Stomach (tissue), 9 donors: ENCODE data around the gene DNAL4. TPM values are rescaled to one million over a fixed set of nuclear protein-coding genes. Genes with fewer than 3 reads are reported as not detected.

ENCODE experiments used
- DNase-seq, 2 donors: peaks; one replicate each; pipeline versions ENCODE4 v3.0.0 to v3.0.0-alpha.2; 2013 to 2019
- H3K27ac ChIP-seq, 5 donors: fragments of 200-600 bp in 4 of 5; sonication (generic) in 4 of 5; one replicate each; pipeline ENCODE4 v1.5.1; 2013 to 2019; ENCODE audit warnings: mild to moderate bottlenecking in 1 of 5, moderate library complexity in 1 of 5
- H3K27me3 ChIP-seq, 3 donors: fragments of 200-600 bp; sonication (generic); one replicate each; pipeline ENCODE4 v1.5.1; 2017 to 2019; ENCODE audit warnings: mixed run types in 1 of 3
- H3K36me3 ChIP-seq, 4 donors: fragments of 200-600 bp; sonication (generic); 1 replicate in 3 of 4; 2 replicates in 1 of 4; pipeline ENCODE4 v1.5.1; 2016 to 2019
- H3K4me1 ChIP-seq, 4 donors: fragments of 200-600 bp; sonication (generic); one replicate each; pipeline ENCODE4 v1.5.1; 2016 to 2019
- H3K4me3 ChIP-seq, 4 donors: fragments of 200-600 bp; sonication (generic) in 3 of 4; one replicate each; pipeline ENCODE4 v1.5.1; 2016 to 2019; ENCODE audit warnings: mild to moderate bottlenecking in 1 of 4
- H3K9me3 ChIP-seq, 4 donors: fragments of 200-600 bp; sonication (generic); one replicate each; pipeline ENCODE4 v1.5.1; 2016 to 2019
- EP300 ChIP-seq: sonication (generic); formaldehyde crosslinking; IDR thresholded peaks from one replicate; pipeline ENCODE4 v1.6.1; 2017; ENCODE audit warnings: antibody characterized with exemption
- POLR2A ChIP-seq, 4 donors: fragments of 450-650 bp; IDR thresholded peaks; one replicate each; pipeline ENCODE4 v1.6.1; 2016; ENCODE audit warnings: antibody characterized with exemption in 4 of 4, control low read depth in 2 of 4, mild to moderate bottlenecking in 1 of 4, moderate library complexity in 1 of 4
- POLR2AphosphoS5 ChIP-seq, 3 donors: sonication (generic); formaldehyde crosslinking; IDR thresholded peaks; one replicate each; pipeline ENCODE4 v1.6.1; 2016; ENCODE audit warnings: antibody characterized with exemption in 3 of 3
- WGBS, 5 donors: extraction: QIAGEN DNeasy Blood & Tissue Kit in 3 of 5; methylation state at CpG; one replicate each; pipeline versions ENCODE4 v1.1.5 to v1.1.7; 2013 to 2018; 5-methylcytosine and 5-hydroxymethylcytosine counted together
- intact Hi-C: fragments of 100-400 bp; cut with DNase I; formaldehyde crosslinking; loops from one replicate; pipeline ENCODE4 v1.15.1; 2023; ENCODE audit warnings: low total_unique reads
- polyA plus RNA-seq, 3 donors: library from polyadenylated mRNA; stranded (reverse); fragments of 200-250 nt; gene quantifications; one replicate each; pipeline ENCODE4 v1.2.3, GENCODE V29; 2013
- total RNA-seq, 5 donors: library from RNA; depleted of rRNA; stranded (reverse); fragments of >200 nt; gene quantifications; one replicate each; pipeline versions ENCODE4 v1.1.0 to v1.2.3, GENCODE V29; 2014 to 2016
- TF ChIP-seq, protein P1 (sequence below), 7 experiments: fragments of 450-650 bp in 4 of 7; fragments of 200-600 bp in 3 of 7; sonication (generic) in 3 of 7; IDR thresholded peaks; one replicate each; pipeline ENCODE4 v1.5.1; 2016 to 2019; ENCODE audit warnings: antibody characterized with exemption in 7 of 7, control low read depth in 2 of 7, mild to moderate bottlenecking in 1 of 7
- donor health status: healthy with polysubstance abuse.
- donor health status: Bipolar disorder and iron deficiency.
- donor health status: healthy.

The DNAL4 gene
- total and polyA plus RNA-seq, 8 donors = 0.58 to 33.0 (median 15.9) TPM

DNA sequence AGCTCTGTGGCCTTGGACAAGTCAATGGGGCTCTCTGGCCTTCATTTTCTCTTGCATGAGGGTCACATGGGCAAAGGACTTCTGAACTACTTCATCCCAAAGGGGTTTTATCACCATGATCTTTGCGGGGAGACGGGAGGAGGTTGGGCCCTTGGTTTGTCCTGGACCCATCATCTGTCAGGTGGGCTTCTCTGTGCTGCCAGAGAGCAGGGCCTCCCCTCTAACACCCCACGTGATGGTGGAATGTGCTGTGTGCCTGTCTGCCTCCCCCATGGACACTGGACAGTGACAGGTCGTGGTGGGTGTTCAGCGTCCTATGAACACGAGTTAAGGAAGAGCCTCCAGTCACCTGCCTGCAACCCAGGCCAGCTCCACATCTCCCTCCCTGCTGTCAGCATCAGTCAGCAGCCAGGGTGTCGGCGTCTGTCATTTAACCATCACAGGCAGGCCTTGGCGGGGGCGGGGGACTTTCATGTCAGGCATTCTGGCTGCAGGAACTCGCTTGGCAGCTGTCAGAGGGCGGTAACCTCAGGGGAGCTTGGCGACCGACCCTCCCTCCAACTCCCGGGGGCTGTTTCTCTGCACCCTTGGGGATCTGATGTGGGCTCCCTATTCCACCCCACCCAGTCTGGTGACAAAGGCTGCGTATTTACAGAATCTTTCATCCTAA, 35.5 kb downstream of the DNAL4 start:
- Histone ChIP-seq H3K4me1 (peaks cover 23 to 44% (median 36%) of the 10 kb centered on the region in 4 donors), H3K27ac (no peak overlapping the region), H3K36me3 (no peaks in the 10 kb centered on the region), H3K27me3 (no peaks in the 10 kb centered on the region), H3K9me3 (no peaks in the 10 kb centered on the region), H3K4me3 (no peak overlapping the region)
- TF ChIP-seq EP300 (no peak), POLR2A (IDR thresholded peaks at IDR 0.05) (no peak), POLR2AphosphoS5 (IDR thresholded peaks at IDR 0.05) (no peak)
- TF ChIP-seq, protein P1, sequence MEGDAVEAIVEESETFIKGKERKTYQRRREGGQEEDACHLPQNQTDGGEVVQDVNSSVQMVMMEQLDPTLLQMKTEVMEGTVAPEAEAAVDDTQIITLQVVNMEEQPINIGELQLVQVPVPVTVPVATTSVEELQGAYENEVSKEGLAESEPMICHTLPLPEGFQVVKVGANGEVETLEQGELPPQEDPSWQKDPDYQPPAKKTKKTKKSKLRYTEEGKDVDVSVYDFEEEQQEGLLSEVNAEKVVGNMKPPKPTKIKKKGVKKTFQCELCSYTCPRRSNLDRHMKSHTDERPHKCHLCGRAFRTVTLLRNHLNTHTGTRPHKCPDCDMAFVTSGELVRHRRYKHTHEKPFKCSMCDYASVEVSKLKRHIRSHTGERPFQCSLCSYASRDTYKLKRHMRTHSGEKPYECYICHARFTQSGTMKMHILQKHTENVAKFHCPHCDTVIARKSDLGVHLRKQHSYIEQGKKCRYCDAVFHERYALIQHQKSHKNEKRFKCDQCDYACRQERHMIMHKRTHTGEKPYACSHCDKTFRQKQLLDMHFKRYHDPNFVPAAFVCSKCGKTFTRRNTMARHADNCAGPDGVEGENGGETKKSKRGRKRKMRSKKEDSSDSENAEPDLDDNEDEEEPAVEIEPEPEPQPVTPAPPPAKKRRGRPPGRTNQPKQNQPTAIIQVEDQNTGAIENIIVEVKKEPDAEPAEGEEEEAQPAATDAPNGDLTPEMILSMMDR (IDR thresholded peaks at IDR 0.05) = no peak
- intact Hi-C loops = no loop called here
- 70 to 83% (median 80%) methylated on average over 10 to 16 of the region's 16 CpGs for WGBS, 5 donors
- peak in 1 of 2 donors; percentile 53 for DNase-seq

DNA sequence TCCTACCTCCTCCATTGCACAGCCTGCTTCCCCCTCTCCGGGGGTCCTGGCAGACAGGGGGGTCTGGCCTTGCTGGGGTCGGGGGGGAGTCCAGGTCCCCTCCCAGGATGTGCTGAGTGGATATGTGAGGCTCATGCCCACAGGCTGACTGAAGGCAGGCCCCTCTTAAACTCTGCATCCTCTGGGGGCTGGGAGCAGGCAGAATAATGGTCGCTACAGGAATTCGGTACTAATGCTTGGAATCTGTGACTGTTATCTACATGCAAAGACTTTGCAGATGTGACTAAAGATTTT, 36.5 kb downstream of the DNAL4 start:
- H3K27me3 ChIP-seq = no peaks in the 10 kb centered on the region
- H3K4me3 ChIP-seq = no peak overlapping the region
- H3K4me1 ChIP-seq = peaks cover 26 to 54% (median 46%) of the 10 kb centered on the region in 4 donors
- TF ChIP-seq, protein P1 (IDR thresholded peaks at IDR 0.05) = no peak
- TF ChIP-seq EP300 (no peak), POLR2AphosphoS5 (IDR thresholded peaks at IDR 0.05) (no peak), POLR2A (IDR thresholded peaks at IDR 0.05) (no peak)
- WGBS, 5 donors = 69 to 78% (median 73%) methylated on average over 4 of the region's 4 CpGs
- DNase-seq = no peak
- H3K9me3 ChIP-seq = no peaks in the 10 kb centered on the region
- peaks cover 3 to 6% (median 5%) of the 10 kb centered on the region in 4 donors for H3K36me3 ChIP-seq
- intact Hi-C loops = no loop called here
- no peak overlapping the region for H3K27ac ChIP-seq

DNA sequence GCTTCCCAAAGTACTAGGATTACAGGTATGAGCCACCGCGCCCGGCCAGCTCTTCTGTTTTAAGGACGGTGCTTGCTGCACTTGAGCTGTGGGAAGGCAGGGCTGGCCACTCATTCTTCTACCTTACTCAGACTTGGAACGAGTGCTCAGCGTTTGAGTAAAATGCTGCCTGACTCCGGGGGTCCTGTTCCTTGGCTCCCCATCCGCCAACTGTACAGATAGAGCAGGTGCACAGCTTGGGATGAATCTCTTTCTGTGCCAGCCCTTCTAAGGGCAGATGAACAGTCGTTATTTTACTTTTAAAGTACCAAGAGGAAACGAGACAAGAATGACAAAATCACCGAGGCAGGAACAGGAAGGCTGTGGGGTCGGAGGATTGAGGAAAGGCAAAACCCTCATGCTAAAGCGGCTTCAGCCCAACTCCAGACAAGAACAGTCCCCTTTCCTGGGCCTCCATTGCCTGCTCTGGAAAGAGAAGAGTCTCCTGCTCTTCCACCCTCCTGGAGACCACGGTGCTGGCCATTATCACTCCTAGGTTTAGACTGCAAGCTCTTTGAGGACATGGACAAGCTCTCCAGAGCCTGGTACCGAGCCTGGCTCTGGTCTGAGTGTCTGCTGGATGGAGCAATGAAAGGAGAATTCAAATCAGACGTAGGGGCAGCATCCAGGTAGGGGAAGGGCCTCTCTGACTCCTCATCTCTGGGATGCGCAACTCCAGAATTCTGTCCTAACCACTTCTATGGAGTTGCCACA, 37.1 kb downstream of the DNAL4 start:
- intact Hi-C loops = no loop called here

DNA sequence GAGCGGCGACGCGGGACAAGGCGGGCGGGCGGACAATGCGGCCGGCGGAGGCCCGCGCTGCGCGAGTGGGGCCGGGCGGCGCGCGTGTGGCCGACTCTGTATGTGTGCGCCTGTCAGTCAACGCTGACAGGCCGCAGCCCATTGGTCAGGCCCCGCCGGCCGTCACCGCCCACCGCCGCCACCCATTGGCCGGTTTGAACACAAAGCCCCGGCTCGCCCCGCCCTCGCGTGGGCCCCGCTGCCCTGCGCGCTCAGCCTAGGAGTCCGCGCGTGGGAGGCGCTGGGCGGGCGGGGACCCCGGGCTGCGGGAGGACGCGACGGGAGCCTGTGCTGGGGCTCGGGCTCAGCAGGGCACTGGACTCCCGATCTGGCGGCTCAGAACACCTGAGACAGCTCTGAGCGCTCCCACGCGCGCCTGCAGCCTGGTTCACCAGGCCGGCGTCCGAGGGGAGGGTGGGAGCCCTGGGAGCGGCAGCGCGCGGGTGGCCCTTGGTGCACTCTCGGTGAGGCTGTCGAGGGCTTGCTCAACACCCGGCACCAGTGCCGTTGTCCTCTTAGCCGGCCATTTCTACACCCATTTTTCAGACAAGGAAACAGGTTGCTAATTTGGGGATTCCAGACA, 37.9 kb downstream of the DNAL4 start, which contains the start of gene SUN2:
TSS of gene SUN2 (minus strand) at position 88 of the 622 bp plus-strand sequence. CDS start 3,370 bp downstream, outside the sequence.
- TF ChIP-seq EP300 (no peak), POLR2AphosphoS5 (IDR thresholded peaks at IDR 0.05) (peak; percentile 28 to 85 (median 76)), POLR2A (IDR thresholded peaks at IDR 0.05) (peak in 1 of 4 donors; percentile 16)
- TF ChIP-seq, protein P1 (IDR thresholded peaks at IDR 0.05) = no peak
- peak; percentile 95 to 97 for DNase-seq
- H3K4me1 ChIP-seq = peaks cover 33 to 67% (median 60%) of the 10 kb centered on the region in 4 donors
- 0 to 1% (median 0%) methylated on average over 8 to 68 of the region's 68 CpGs for WGBS, 5 donors
- peak within 1 kb of the TSS; percentile 48 to 78 (median 68) for H3K4me3 ChIP-seq
- H3K36me3 ChIP-seq = peaks cover 17 to 20% (median 19%) of the 10 kb centered on the region in 4 donors
- no peaks in the 10 kb centered on the region for H3K9me3 ChIP-seq
- peak within 1 kb of the TSS; percentile 94 to 99 (median 96) for H3K27ac ChIP-seq
- no peaks in the 10 kb centered on the region for H3K27me3 ChIP-seq
- intact Hi-C loops = no loop called here

More for the DNA sequence above, 37.1 kb downstream of the DNAL4 start:
- TF ChIP-seq POLR2AphosphoS5 (IDR thresholded peaks at IDR 0.05) = no peak
- no peak for TF ChIP-seq POLR2A (IDR thresholded peaks at IDR 0.05)
- TF ChIP-seq EP300 = no peak
- 48 to 56% (median 52%) methylated on average over 17 of the region's 17 CpGs for WGBS, 5 donors
- Histone ChIP-seq H3K4me1 (peaks cover 26 to 59% (median 51%) of the 10 kb centered on the region in 4 donors), H3K27me3 (no peaks in the 10 kb centered on the region), H3K9me3 (no peaks in the 10 kb centered on the region), H3K4me3 (peak overlapping the region; percentile 48 to 78 (median 68)), H3K27ac (peak overlapping the region in 4 of 5 donors; percentile 94 to 98 (median 95)), H3K36me3 (peaks cover 8 to 11% (median 11%) of the 10 kb centered on the region in 4 donors)
- DNase-seq = no peak
